GM12801 (cell line): ENCODE results near the gene ABCG5.

ENCODE experiments used
- CTCF ChIP-seq: IDR thresholded peaks from one replicate; pipeline ENCODE4 v1.5.1; 2011; ENCODE audit warnings: control low read depth; ENCODE audit not compliant: insufficient read length; ENCODE audit errors: extremely low read depth

ABCG5 gene

GRCh38 chr2:43838560-43839267 is at the start of gene ABCG5, which contains the start of gene ABCG8:
TSS of gene ABCG5 (minus strand) at chr2:43838839. CDS start at chr2:43838679, 160 bp downstream.
TSS of gene ABCG8 (plus strand) at chr2:43838971. CDS start at chr2:43839054, 83 bp downstream.
- no peak for TF ChIP-seq CTCF

- TF ChIP-seq CTCF: no peak
These were observed 48.5 kb upstream of the ABCG5 start for GRCh38 chr2:43887176-43887575.

DNA sequence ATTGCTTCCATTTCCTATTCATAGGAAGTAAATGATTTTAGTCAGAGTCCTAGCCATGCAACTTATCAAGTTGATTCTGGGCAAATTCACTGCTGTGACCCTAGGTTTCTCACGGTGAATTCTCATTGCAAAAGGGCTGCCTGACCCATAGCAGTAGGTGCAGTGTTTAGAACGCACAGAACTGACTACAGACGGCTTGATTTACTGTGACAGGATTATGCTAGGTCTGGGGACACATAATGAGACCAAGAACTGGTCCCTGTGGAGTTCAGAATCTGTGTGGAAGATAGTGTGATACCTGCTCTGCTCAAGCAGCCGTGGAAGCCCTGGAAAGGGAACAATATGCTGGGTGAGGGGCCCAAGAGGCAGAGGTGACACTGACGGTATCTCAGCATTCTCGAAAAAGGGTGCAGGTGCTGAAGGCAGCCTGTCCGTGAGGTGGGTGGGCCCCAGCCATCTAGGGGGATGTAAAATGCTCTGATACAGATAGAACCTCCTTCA is 46.5 kb upstream of the ABCG5 start:
- no peak for TF ChIP-seq CTCF

GRCh38 chr2:43884689-43885088 is 46.0 kb upstream of the ABCG5 start:
- no peak for TF ChIP-seq CTCF

DNA sequence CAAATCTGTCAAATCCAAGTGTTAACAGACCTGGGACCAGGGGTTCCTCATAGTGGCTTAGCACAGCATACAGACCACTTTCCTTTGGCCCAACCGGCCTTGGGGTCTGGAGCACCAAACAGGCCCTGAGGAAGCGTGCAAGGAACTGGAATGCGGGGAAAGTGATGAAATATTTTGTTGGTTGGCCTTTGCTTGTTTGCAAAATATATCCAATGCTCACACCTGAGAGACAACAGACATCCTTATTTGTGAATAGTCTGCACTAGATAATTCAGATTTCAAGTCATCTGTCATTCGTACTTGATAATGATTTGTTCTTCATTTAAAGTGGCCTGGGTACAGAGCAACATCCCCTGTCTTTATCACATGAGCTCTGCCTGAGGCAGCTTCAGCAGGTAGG is 43.7 kb upstream of the ABCG5 start:
- no peak for TF ChIP-seq CTCF

- no peak for TF ChIP-seq CTCF
These were observed 42.3 kb upstream of the ABCG5 start for GRCh38 chr2:43880952-43881351.

- TF ChIP-seq CTCF: no peak
These were observed 41.8 kb upstream of the ABCG5 start for GRCh38 chr2:43880471-43880870.
